H1 (cell line): ENCODE results near the gene GCLM. TPM values are rescaled to one million over a fixed set of nuclear protein-coding genes. Genes with fewer than 3 reads are reported as not detected.

Source experiments
- EZH2 ChIP-seq: fragments of 200-600 bp; sonication (generic); IDR thresholded peaks from 2 replicates; pipeline ENCODE4 v1.7.1; 2012; ENCODE audit warnings: low read depth, mild to moderate bottlenecking, moderate library complexity, low read length, inconsistent platforms; ENCODE audit not compliant: severe bottlenecking
- TBP ChIP-seq: IDR thresholded peaks from 2 replicates; pipeline ENCODE4 v1.6.1; 2011; ENCODE audit warnings: low read depth, low read length, improper control_type of control experiment
- polyA plus RNA-seq, 7 experiments: library from polyadenylated mRNA; depleted of rRNA in 3 of 7; stranded (reverse) in 5 of 7; unstranded in 2 of 7; fragments of >200 nt in 5 of 7; fragments of 200-250 nt in 2 of 7; gene quantifications; 1 replicate in 5 of 7; 2 replicates in 1 of 7; 4 replicates in 1 of 7; pipeline versions ENCODE4 v1.2.1 to v1.2.3, GENCODE V29; 2011 to 2013; ENCODE audit warnings: missing spikeins in 2 of 7, mixed read lengths in 2 of 7
- total RNA-seq: library from RNA; stranded (reverse); fragmentation: NEBNext Ultra II Directional; extraction: Animal tissue kit (Norgen Biotek cat#: 25700); gene quantifications from 2 replicates; pipeline ENCODE4 v1.2.1, GENCODE V29; 2021

GCLM gene
- total and polyA plus RNA-seq, 2 of the 8 experiments (the other 6 are each of a cell fraction or from before 2014, with no cell fraction given) = 3.1 to 12.8 TPM

- TF ChIP-seq EZH2 (no peak), TBP (no peak)
These were observed 8.3 kb downstream of the GCLM start (continued) for GRCh38 chr1:93900723-93901504.
